HG03064 (cell line): ENCODE data around the gene STK25.
"Not testable (repeated sequence)": the region's sequence is repeated elsewhere in the genome, so short reads cannot be mapped to it uniquely, and the experiment has no call there.

ENCODE experiments used
- ATAC-seq: cut with Tn5 transposase; IDR thresholded peaks from one replicate; pipeline ENCODE4 v1.9.1; 2021; ENCODE audit warnings: low read depth; ENCODE audit not compliant: unreplicated experiment

The STK25 gene

GRCh38 chr2:241469746-241470145 lies 38.6 kb downstream of the STK25 start:
- ATAC-seq: no peak

- no peak for ATAC-seq
These were observed 40.0 kb downstream of the STK25 start for GRCh38 chr2:241468476-241468781.

- ATAC-seq: no peak
These were observed 40.5 kb downstream of the STK25 start for GRCh38 chr2:241467777-241468475.

GRCh38 chr2:241466230-241466629 lies 42.2 kb downstream of the STK25 start:
- ATAC-seq: no peak

GRCh38 chr2:241465543-241465942 lies 42.8 kb downstream of the STK25 start:
- ATAC-seq: no peak

- no peak for ATAC-seq
These were observed 44.9 kb downstream of the STK25 start for GRCh38 chr2:241463276-241464135.

- no peak for ATAC-seq
These were observed 46.4 kb downstream of the STK25 start for GRCh38 chr2:241461693-241462677.

GRCh38 chr2:241460631-241461030 lies 47.8 kb downstream of the STK25 start:
- ATAC-seq: no peak

- no peak for ATAC-seq
These were observed 48.9 kb downstream of the STK25 start for GRCh38 chr2:241459520-241459919.

GRCh38 chr2:241458687-241459086 lies 49.7 kb downstream of the STK25 start:
- no peak for ATAC-seq

- ATAC-seq: no peak
These were observed 51.8 kb downstream of the STK25 start for GRCh38 chr2:241456546-241456945.

GRCh38 chr2:241454837-241455485 lies 53.4 kb downstream of the STK25 start:
- no peak for ATAC-seq

GRCh38 chr2:241453919-241454318 lies 54.5 kb downstream of the STK25 start:
- not testable (repeated sequence) for ATAC-seq

- ATAC-seq: no peak
These were observed 56.4 kb downstream of the STK25 start for GRCh38 chr2:241451840-241452506.

GRCh38 chr2:241450092-241450491 lies 58.3 kb downstream of the STK25 start:
- not testable (repeated sequence) for ATAC-seq

GRCh38 chr2:241445426-241445825 lies 63.0 kb downstream of the STK25 start:
- ATAC-seq: no peak

GRCh38 chr2:241443486-241444223 lies 64.7 kb downstream of the STK25 start:
- ATAC-seq: no peak
